PFSK-1 (cell line): Measurements from ENCODE around the gene IFNG-AS1.

ENCODE experiments used
- FOXP2 ChIP-seq: optimal IDR thresholded peaks from 2 replicates; pipeline ENCODE3; 2011; ENCODE audit warnings: borderline replicate concordance, control low read depth, inconsistent platforms; ENCODE audit not compliant: insufficient read depth; ENCODE audit errors: extremely low read length, extremely low read depth
- POLR2AphosphoS5 ChIP-seq: IDR thresholded peaks from 2 replicates; pipeline ENCODE4 v1.6.1; 2012; ENCODE audit warnings: low read depth, mild to moderate bottlenecking, control low read depth, low read length, moderate library complexity
- SIN3A ChIP-seq: IDR thresholded peaks from 2 replicates; pipeline ENCODE4 v1.6.1; 2012; ENCODE audit warnings: mild to moderate bottlenecking, low read length, moderate library complexity, borderline replicate concordance; ENCODE audit not compliant: insufficient read depth
- TAF1 ChIP-seq: IDR thresholded peaks from 2 replicates; pipeline ENCODE4 v1.6.1; 2012; ENCODE audit warnings: low read length, control low read depth, borderline replicate concordance; ENCODE audit not compliant: insufficient read depth
- TF ChIP-seq, protein P1 (sequence below), 2 experiments: IDR thresholded peaks; 2 replicates each; pipeline versions ENCODE4 v1.6.1 to v1.8.0; 2011 to 2012; ENCODE audit warnings: low read depth in 2 of 2, low read length in 2 of 2, control low read depth in 1 of 2, inconsistent platforms in 1 of 2, mild to moderate bottlenecking in 1 of 2, moderate library complexity in 1 of 2; ENCODE audit not compliant: insufficient read depth in 1 of 2

- TF ChIP-seq TAF1 (no peak), POLR2AphosphoS5 (no peak), SIN3A (no peak), FOXP2 (no peak)
- TF ChIP-seq, protein P1, sequence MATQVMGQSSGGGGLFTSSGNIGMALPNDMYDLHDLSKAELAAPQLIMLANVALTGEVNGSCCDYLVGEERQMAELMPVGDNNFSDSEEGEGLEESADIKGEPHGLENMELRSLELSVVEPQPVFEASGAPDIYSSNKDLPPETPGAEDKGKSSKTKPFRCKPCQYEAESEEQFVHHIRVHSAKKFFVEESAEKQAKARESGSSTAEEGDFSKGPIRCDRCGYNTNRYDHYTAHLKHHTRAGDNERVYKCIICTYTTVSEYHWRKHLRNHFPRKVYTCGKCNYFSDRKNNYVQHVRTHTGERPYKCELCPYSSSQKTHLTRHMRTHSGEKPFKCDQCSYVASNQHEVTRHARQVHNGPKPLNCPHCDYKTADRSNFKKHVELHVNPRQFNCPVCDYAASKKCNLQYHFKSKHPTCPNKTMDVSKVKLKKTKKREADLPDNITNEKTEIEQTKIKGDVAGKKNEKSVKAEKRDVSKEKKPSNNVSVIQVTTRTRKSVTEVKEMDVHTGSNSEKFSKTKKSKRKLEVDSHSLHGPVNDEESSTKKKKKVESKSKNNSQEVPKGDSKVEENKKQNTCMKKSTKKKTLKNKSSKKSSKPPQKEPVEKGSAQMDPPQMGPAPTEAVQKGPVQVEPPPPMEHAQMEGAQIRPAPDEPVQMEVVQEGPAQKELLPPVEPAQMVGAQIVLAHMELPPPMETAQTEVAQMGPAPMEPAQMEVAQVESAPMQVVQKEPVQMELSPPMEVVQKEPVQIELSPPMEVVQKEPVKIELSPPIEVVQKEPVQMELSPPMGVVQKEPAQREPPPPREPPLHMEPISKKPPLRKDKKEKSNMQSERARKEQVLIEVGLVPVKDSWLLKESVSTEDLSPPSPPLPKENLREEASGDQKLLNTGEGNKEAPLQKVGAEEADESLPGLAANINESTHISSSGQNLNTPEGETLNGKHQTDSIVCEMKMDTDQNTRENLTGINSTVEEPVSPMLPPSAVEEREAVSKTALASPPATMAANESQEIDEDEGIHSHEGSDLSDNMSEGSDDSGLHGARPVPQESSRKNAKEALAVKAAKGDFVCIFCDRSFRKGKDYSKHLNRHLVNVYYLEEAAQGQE (IDR thresholded peaks at IDR 0.05; ENCODE audit: insufficient read depth in 1 of 2, low read depth in 2 of 2, low read length in 2 of 2) = no peak
Observed at GRCh38 chr12:67991158-67991557, 1.9 kb downstream of the IFNG-AS1 start.
